Panc1 (cell line): ENCODE data around the gene RASD2. TPM values are rescaled to one million over a fixed set of nuclear protein-coding genes. Genes with fewer than 3 reads are reported as not detected.
"Not testable (repeated sequence)": the region's sequence is repeated elsewhere in the genome, so short reads cannot be mapped to it uniquely, and the experiment has no call there.

ENCODE experiments used
- ATAC-seq: fragments of 200-7000 bp; cut with Tn5 transposase; 2 replicates; pipeline ENCODE4 v1.9.1; 2020; ENCODE audit warnings: mild to moderate bottlenecking, moderate library complexity
- BruUV-seq: library from RNA; stranded (reverse); fragments of 400-500 nt; replicated peaks from 2 replicates; lab custom pipeline; 2021; lab: Mats Ljungman, UMichigan
- CTCF ChIA-PET: fragments of 300-600 bp; sonication (Branson Sonifier 250); formaldehyde crosslinking; loops from one replicate; lab custom pipeline; 2022; ENCODE audit warnings: antibody characterized with exemption; lab: Charles Lee
- POLR2A ChIA-PET: fragments of 300-600 bp; sonication (Branson Sonifier 250); formaldehyde crosslinking; loops from one replicate; lab custom pipeline; 2022; ENCODE audit warnings: antibody characterized with exemption; lab: Charles Lee
- DNase-seq: peaks from one replicate; pipeline ENCODE4 v3.0.0-alpha.2; 2010; ENCODE audit warnings: low read depth, low spot score
- H3K27ac ChIP-seq: 2 replicates; pipeline ENCODE4 v1.5.1; 2011; ENCODE audit warnings: mild to moderate bottlenecking, low read length, inconsistent platforms
- H3K27me3 ChIP-seq: fragments of 200-500 bp; sonication (Bioruptor generic); 2 replicates; pipeline ENCODE4 v1.6.0; 2014; ENCODE audit warnings: low read length, inconsistent platforms; ENCODE audit not compliant: control insufficient read depth, insufficient read depth
- H3K36me3 ChIP-seq: fragments of 200-500 bp; sonication (Bioruptor generic); 2 replicates; pipeline ENCODE4 v1.5.1; 2014; ENCODE audit warnings: inconsistent platforms, mild to moderate bottlenecking, low read length, moderate library complexity; ENCODE audit not compliant: control insufficient read depth, insufficient read depth
- H3K4me1 ChIP-seq: 2 replicates; pipeline ENCODE4 v1.5.1; 2011; ENCODE audit warnings: inconsistent platforms, mild to moderate bottlenecking, low read length, moderate library complexity; ENCODE audit not compliant: control insufficient read depth, insufficient read depth
- H3K4me3 ChIP-seq, 2 experiments: 2 replicates each; pipeline ENCODE4 v1.5.1; 2011 to 2012; ENCODE audit warnings: low read depth in 2 of 2, low read length in 2 of 2, mild to moderate bottlenecking in 2 of 2, inconsistent platforms in 1 of 2, moderate library complexity in 1 of 2
- H3K9me3 ChIP-seq: fragments of 200-500 bp; sonication (Bioruptor generic); 2 replicates; pipeline ENCODE4 v1.5.1; 2014; ENCODE audit warnings: low read depth, mild to moderate bottlenecking, inconsistent platforms, low read length, moderate library complexity; ENCODE audit not compliant: control insufficient read depth, insufficient read depth
- CTCF ChIP-seq: fragments of 450-650 bp; IDR thresholded peaks from 2 replicates; pipeline ENCODE4 v1.5.1; 2017; ENCODE audit warnings: mild to moderate bottlenecking
- POLR2AphosphoS5 ChIP-seq: IDR thresholded peaks from 2 replicates; pipeline ENCODE4 v1.6.1; 2012; ENCODE audit warnings: mild to moderate bottlenecking, low read depth, low read length, moderate library complexity
- REST ChIP-seq, 2 experiments: IDR thresholded peaks; 2 replicates each; pipeline ENCODE4 v1.6.1; 2011 to 2012; ENCODE audit warnings: low read depth in 2 of 2, control low read depth in 1 of 2, low read length in 1 of 2, mild to moderate bottlenecking in 1 of 2, moderate library complexity in 1 of 2; ENCODE audit not compliant: insufficient read depth in 1 of 2
- SIN3A ChIP-seq: IDR thresholded peaks from 2 replicates; pipeline ENCODE4 v1.6.1; 2012; ENCODE audit warnings: low read depth, mild to moderate bottlenecking, low read length, moderate library complexity, borderline replicate concordance; ENCODE audit not compliant: insufficient read depth
- TCF7L2 ChIP-seq: IDR thresholded peaks from 2 replicates; pipeline ENCODE4 v1.6.1; 2011; ENCODE audit warnings: mild to moderate bottlenecking, low read depth, low read length, inconsistent platforms
- in situ Hi-C: cut with HindIII; loops from 2 replicates; pipeline ENCODE4 v1.10.0; 2016; ENCODE audit warnings: low sequenced_read_pairs, low pct_unique_long_range_greater_than_20kb
- intact Hi-C: fragments of 100-400 bp; cut with micrococcal nuclease; formaldehyde crosslinking; loops from one replicate; pipeline ENCODE4 v1.10.0; 2022; ENCODE audit not compliant: unreplicated experiment
- total RNA-seq: library from RNA; stranded (reverse); gene quantifications from one replicate; pipeline ENCODE4 v1.2.1, GENCODE V29; 2021; ENCODE audit not compliant: unreplicated experiment

Gene RASD2
- total RNA-seq, 1 experiment from 2014 or later: 26.7 TPM

- intact Hi-C loops (no loop called here), in situ Hi-C loops (no loop called here)
- DNase-seq (no peak), ATAC-seq (no peak)
- TF ChIP-seq CTCF (no peak), POLR2AphosphoS5 (no peak), TCF7L2 (no peak), SIN3A (no peak), REST (IDR thresholded peaks at IDR 0.05; ENCODE audit: insufficient read depth in 1 of 2, low read depth in 2 of 2, low read length in 1 of 2) (no peak)
- no TSS peak for BruUV-seq
- H3K4me3 ChIP-seq: no peak overlapping the region
- ChIA-PET POLR2A (no interaction called here), CTCF (no interaction called here)
- H3K27ac ChIP-seq: no peak overlapping the region
- H3K9me3 ChIP-seq: no peaks in the 10 kb centered on the region
- no peaks in the 10 kb centered on the region for H3K36me3 ChIP-seq
- no peaks in the 10 kb centered on the region; the same call in 1 of the 2 replicates for H3K4me1 ChIP-seq
- H3K27me3 ChIP-seq: no peaks in the 10 kb centered on the region
Measured at GRCh38 chr22:35493074-35493473, 47.6 kb upstream of the RASD2 start.

GRCh38 chr22:35495711-35496110 is 44.9 kb upstream of the RASD2 start:
- CTCF ChIA-PET, in situ Hi-C loops, DNase-seq, H3K4me1 ChIP-seq, POLR2A ChIA-PET, H3K4me3 ChIP-seq, intact Hi-C loops, ATAC-seq, H3K27me3 ChIP-seq, BruUV-seq, H3K9me3 ChIP-seq, H3K36me3 ChIP-seq, H3K27ac ChIP-seq: not testable (repeated sequence)

DNA sequence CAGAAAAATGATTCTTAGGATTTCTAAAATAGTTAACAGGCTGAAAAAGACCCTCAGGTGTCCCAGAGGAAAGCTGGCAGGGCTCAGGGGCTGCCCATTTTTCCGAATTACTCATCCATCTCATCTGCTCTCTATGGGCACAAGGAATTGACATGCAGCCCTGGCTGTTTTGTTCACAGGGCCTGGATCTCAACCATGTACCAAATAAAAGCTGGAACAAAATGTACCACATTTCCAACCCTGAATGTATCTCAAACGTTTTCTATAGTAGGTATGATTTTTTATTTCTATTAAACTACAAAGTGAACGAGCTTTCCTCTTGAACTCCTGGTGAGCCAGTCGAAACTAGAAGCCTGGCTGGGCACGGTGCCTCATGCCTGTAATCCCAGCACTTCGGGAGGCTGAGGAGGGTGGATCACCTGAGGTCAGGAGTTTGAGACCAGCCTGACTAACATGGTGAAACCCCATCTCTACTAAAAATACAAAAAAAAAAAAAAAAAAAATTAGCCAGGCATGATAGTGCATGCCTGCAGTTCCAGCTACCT is 43.8 kb upstream of the RASD2 start:
- no TSS peak for BruUV-seq
- intact Hi-C loops: no loop called here

More for the DNA sequence above, 43.8 kb upstream of the RASD2 start:
- H3K27ac ChIP-seq: no peak overlapping the region
- no peak for TF ChIP-seq TCF7L2
- TF ChIP-seq SIN3A: no peak
- no peak for TF ChIP-seq CTCF
- no peaks in the 10 kb centered on the region for H3K27me3 ChIP-seq
- ATAC-seq (no peak), DNase-seq (no peak)
- no peaks in the 10 kb centered on the region; the same call in 1 of the 2 replicates for H3K4me1 ChIP-seq
- H3K9me3 ChIP-seq: no peaks in the 10 kb centered on the region
- in situ Hi-C loops: no loop called here
- no peak overlapping the region for H3K4me3 ChIP-seq
- CTCF ChIA-PET: no interaction called here
- no peaks in the 10 kb centered on the region for H3K36me3 ChIP-seq
- POLR2A ChIA-PET: no interaction called here
